KMS-11 (cell line): ENCODE results near the gene PRICKLE4.

Experiments used
- H2AFZ ChIP-seq: fragments of 200-600 bp; sonication (generic); 2 replicates; pipeline ENCODE4 v1.6.1; 2016; ENCODE audit warnings: antibody characterized with exemption, mixed run types, low read depth
- H3K27ac ChIP-seq: fragments of 200-600 bp; sonication (generic); 2 replicates; pipeline ENCODE4 v1.6.1; 2016; ENCODE audit warnings: mild to moderate bottlenecking, mixed run types
- H3K27me3 ChIP-seq: fragments of 200-600 bp; sonication (generic); 2 replicates; pipeline ENCODE4 v1.6.1; 2017; ENCODE audit warnings: mild to moderate bottlenecking, low read depth, mixed run types, moderate library complexity; ENCODE audit not compliant: insufficient read depth
- H3K36me3 ChIP-seq: fragments of 200-600 bp; sonication (generic); 2 replicates; pipeline ENCODE4 v1.6.1; 2017; ENCODE audit warnings: mild to moderate bottlenecking, mixed run types; ENCODE audit not compliant: insufficient read depth
- H3K4me1 ChIP-seq: fragments of 200-600 bp; sonication (generic); 2 replicates; pipeline ENCODE4 v1.6.1; 2016; ENCODE audit warnings: mild to moderate bottlenecking, low read depth, mixed run types; ENCODE audit not compliant: poor library complexity, severe bottlenecking
- H3K4me2 ChIP-seq: fragments of 200-600 bp; sonication (generic); 2 replicates; pipeline ENCODE4 v1.7.0; 2016; ENCODE audit warnings: mild to moderate bottlenecking, mixed run types
- H3K4me3 ChIP-seq: fragments of 200-600 bp; sonication (generic); IDR thresholded peaks from 2 replicates; pipeline ENCODE4 v1.6.1; 2017; ENCODE audit warnings: low read depth, low read length, mixed read lengths; ENCODE audit not compliant: insufficient read depth
- H3K79me2 ChIP-seq: fragments of 200-600 bp; sonication (generic); 2 replicates; pipeline ENCODE4 v1.6.1; 2016; ENCODE audit warnings: low read depth, mixed run types; ENCODE audit not compliant: insufficient read depth
- H3K9ac ChIP-seq: fragments of 200-600 bp; sonication (generic); 2 replicates; pipeline ENCODE4 v1.6.1; 2016; ENCODE audit warnings: mild to moderate bottlenecking, mixed run types
- H4K20me1 ChIP-seq: fragments of 200-600 bp; sonication (generic); 2 replicates; pipeline ENCODE4 v1.6.1; 2016; ENCODE audit warnings: mild to moderate bottlenecking, mixed run types; ENCODE audit not compliant: insufficient read depth
- CTCF ChIP-seq: fragments of 200-600 bp; sonication (generic); conservative IDR thresholded peaks from 2 replicates; pipeline ENCODE4 v1.6.1; 2017; ENCODE audit warnings: low read depth, mild to moderate bottlenecking, antibody characterized with exemption, low read length, moderate library complexity, mixed read lengths

Gene PRICKLE4

GRCh38 chr6:41746107-41746506, 34.5 kb upstream of the PRICKLE4 start:
- Histone ChIP-seq H3K36me3 (no peaks in the 10 kb centered on the region), H3K9ac (no peak overlapping the region), H3K4me2 (no peak overlapping the region), H3K27me3 (no peaks in the 10 kb centered on the region), H3K4me3 (no peak overlapping the region), H3K79me2 (no peaks in the 10 kb centered on the region), H3K4me1 (no peaks in the 10 kb centered on the region), H4K20me1 (no peaks in the 10 kb centered on the region), H2AFZ (no peak overlapping the region), H3K27ac (no peak overlapping the region)
- no peak for TF ChIP-seq CTCF

GRCh38 chr6:41747256-41748101, 33.1 kb upstream of the PRICKLE4 start, which contains the start of gene PGC:
Gene PGC, minus strand, starts transcription at chr6:41747397. Its CDS starts 63 bp downstream, at chr6:41747334.
- Histone ChIP-seq H3K4me1 (no peaks in the 10 kb centered on the region), H3K27ac (no peak within 1 kb of the TSS), H3K9ac (no peak within 1 kb of the TSS), H3K4me2 (no peak within 1 kb of the TSS), H3K36me3 (no peaks in the 10 kb centered on the region), H2AFZ (no peak within 1 kb of the TSS), H3K79me2 (no peaks in the 10 kb centered on the region), H3K27me3 (no peaks in the 10 kb centered on the region), H4K20me1 (no peaks in the 10 kb centered on the region), H3K4me3 (no peak within 1 kb of the TSS)
- TF ChIP-seq CTCF: no peak

GRCh38 chr6:41748102-41748477, 32.5 kb upstream of the PRICKLE4 start:
- Histone ChIP-seq H3K4me1 (no peaks in the 10 kb centered on the region), H3K27ac (no peak overlapping the region), H3K27me3 (no peaks in the 10 kb centered on the region), H3K79me2 (no peaks in the 10 kb centered on the region), H3K36me3 (no peaks in the 10 kb centered on the region), H3K9ac (no peak overlapping the region), H3K4me2 (no peak overlapping the region), H3K4me3 (no peak overlapping the region), H4K20me1 (no peaks in the 10 kb centered on the region), H2AFZ (no peak overlapping the region)
- no peak for TF ChIP-seq CTCF

- no peak for TF ChIP-seq CTCF
- Histone ChIP-seq H3K4me3 (no peak overlapping the region), H3K4me2 (no peak overlapping the region), H2AFZ (no peak overlapping the region), H3K27ac (no peak overlapping the region), H3K4me1 (no peaks in the 10 kb centered on the region), H3K9ac (no peak overlapping the region), H3K79me2 (no peaks in the 10 kb centered on the region), H3K27me3 (no peaks in the 10 kb centered on the region), H3K36me3 (no peaks in the 10 kb centered on the region), H4K20me1 (no peaks in the 10 kb centered on the region)
Measured at GRCh38 chr6:41748542-41748941, 32.0 kb upstream of the PRICKLE4 start.
